ENCODE data around the gene SOX13.
"Not testable (repeated sequence)": the region's sequence is repeated elsewhere in the genome, so short reads cannot be mapped to it uniquely, and the experiment has no call there.

SOX13 gene

GRCh38 chr1:204098683-204099082, 25.8 kb downstream of the SOX13 start:
- H3K9me3 ChIP-seq (ENCODE audit: control extremely low read depth in 1 of 5, control insufficient read depth in 4 of 5, insufficient read depth in 2 of 5, low read depth in 1 of 5, low read length in 4 of 5), result no peaks in the 10 kb centered on the region
- no peak overlapping the region for H3K4me3 ChIP-seq (ENCODE audit: control insufficient read depth in 1 of 7, extremely low read depth in 1 of 7, insufficient read depth in 4 of 7, low read depth in 2 of 7, low read length in 6 of 7)
- 98% methylated on average over 4 of the region's 4 CpGs for WGBS (ENCODE audit: insufficient coverage)
- H3K4me1 ChIP-seq (ENCODE audit: control extremely low read depth in 1 of 4, control insufficient read depth in 4 of 4, insufficient read depth in 4 of 4, low read length in 3 of 4), result peaks cover 8 to 27% (median 25%) of the 10 kb centered on the region in 4 experiments
- DNase-seq, result no peak
- H3K36me3 ChIP-seq (ENCODE audit: control insufficient read depth in 4 of 4, insufficient read depth in 4 of 4, low read length in 3 of 4), result no peaks in the 10 kb centered on the region
- no peak overlapping the region for H3K27ac ChIP-seq (ENCODE audit: insufficient read depth in 1 of 2, low read depth in 1 of 2, low read length in 2 of 2, poor library complexity in 1 of 2, severe bottlenecking in 2 of 2)
- ChIA-PET POLR2A (no interaction called here), CTCF (no interaction called here)
- H3K27me3 ChIP-seq (replicated peaks in 2 of 5; ENCODE audit: control insufficient read depth in 4 of 5, insufficient read depth in 5 of 5, low read length in 4 of 5), result no peaks in the 10 kb centered on the region

- H3K27me3 ChIP-seq (replicated peaks in 2 of 5; ENCODE audit: control insufficient read depth in 4 of 5, insufficient read depth in 5 of 5, low read length in 4 of 5); H3K9me3 ChIP-seq (ENCODE audit: control extremely low read depth in 1 of 5, control insufficient read depth in 4 of 5, insufficient read depth in 2 of 5, low read depth in 1 of 5, low read length in 4 of 5); POLR2A ChIA-PET; DNase-seq; H3K27ac ChIP-seq (ENCODE audit: insufficient read depth in 1 of 2, low read depth in 1 of 2, low read length in 2 of 2, poor library complexity in 1 of 2, severe bottlenecking in 2 of 2); H3K4me3 ChIP-seq (ENCODE audit: control insufficient read depth in 1 of 7, extremely low read depth in 1 of 7, insufficient read depth in 4 of 7, low read depth in 2 of 7, low read length in 6 of 7); H3K36me3 ChIP-seq (ENCODE audit: control insufficient read depth in 4 of 4, insufficient read depth in 4 of 4, low read length in 3 of 4): not testable (repeated sequence)
- CTCF ChIA-PET, result interaction anchor here (1.2 kb wide), 1 partner anchor 10 kb away, joined by 3 read pairs; no protein-coding TSS in a partner anchor
- peaks cover 8 to 38% (median 36%) of the 10 kb centered on the region in 4 experiments for H3K4me1 ChIP-seq (ENCODE audit: control extremely low read depth in 1 of 4, control insufficient read depth in 4 of 4, insufficient read depth in 4 of 4, low read length in 3 of 4)
- 94% methylated on average over 2 of the region's 2 CpGs for WGBS (ENCODE audit: insufficient coverage)
Measured at GRCh38 chr1:204099754-204100153, 26.8 kb downstream of the SOX13 start.

DNA sequence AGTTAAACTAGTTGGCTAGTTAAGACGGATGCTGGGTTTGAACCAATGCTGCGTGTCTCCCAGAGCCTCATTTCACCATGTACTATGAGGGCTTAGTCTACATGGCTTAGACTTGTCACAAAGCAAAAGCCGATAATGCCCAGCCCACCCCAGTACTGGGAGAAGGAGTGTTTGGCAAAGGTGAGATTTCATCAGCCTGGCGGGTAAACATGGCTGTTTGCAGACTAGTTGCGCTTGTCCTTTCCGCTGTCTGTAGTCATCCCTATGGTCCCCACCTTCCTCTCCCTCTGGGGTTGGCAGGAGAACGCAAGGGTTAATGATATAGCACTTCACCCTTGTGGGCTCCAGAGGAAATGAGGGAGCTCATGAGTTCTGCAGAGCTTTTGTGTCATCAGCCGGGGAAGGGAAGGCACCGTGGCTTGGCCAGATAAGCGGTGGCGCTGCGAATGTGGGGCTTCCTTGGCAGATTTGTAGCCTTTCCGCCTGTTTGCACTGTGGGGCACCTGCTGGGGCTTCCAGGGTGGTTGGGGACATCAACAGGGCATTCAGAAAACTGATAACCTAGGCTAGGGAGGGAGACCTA, 29.2 kb downstream of the SOX13 start:
- no peaks in the 10 kb centered on the region for H3K9me3 ChIP-seq (ENCODE audit: control extremely low read depth in 1 of 5, control insufficient read depth in 4 of 5, insufficient read depth in 2 of 5, low read depth in 1 of 5, low read length in 4 of 5)
- H3K4me3 ChIP-seq (ENCODE audit: control insufficient read depth in 1 of 7, extremely low read depth in 1 of 7, insufficient read depth in 4 of 7, low read depth in 2 of 7, low read length in 6 of 7), result peak overlapping the region in 3 of 7 experiments; percentile 16 to 36 (median 25)
- ChIA-PET CTCF (interaction anchor here (0.8 to 1.4 kb wide), 4 partner anchors 26 to 236 kb away, joined by 3 to 6 read pairs (median 4); no protein-coding TSS in a partner anchor), POLR2A (interaction anchor here (0.5 kb wide), 1 partner anchor 133 kb away, joined by 3 read pairs; no protein-coding TSS in a partner anchor)
- no peaks in the 10 kb centered on the region for H3K27me3 ChIP-seq (replicated peaks in 2 of 5; ENCODE audit: control insufficient read depth in 4 of 5, insufficient read depth in 5 of 5, low read length in 4 of 5)
- H3K4me1 ChIP-seq (ENCODE audit: control extremely low read depth in 1 of 4, control insufficient read depth in 4 of 4, insufficient read depth in 4 of 4, low read length in 3 of 4), result peaks cover 8 to 52% (median 51%) of the 10 kb centered on the region in 4 experiments
- no peak overlapping the region for H3K27ac ChIP-seq (ENCODE audit: insufficient read depth in 1 of 2, low read depth in 1 of 2, low read length in 2 of 2, poor library complexity in 1 of 2, severe bottlenecking in 2 of 2)
- H3K36me3 ChIP-seq (ENCODE audit: control insufficient read depth in 4 of 4, insufficient read depth in 4 of 4, low read length in 3 of 4), result no peaks in the 10 kb centered on the region
- WGBS (ENCODE audit: insufficient coverage), result 15% methylated on average over 12 of the region's 13 CpGs
- peak; percentile 86 to 97 (median 94) for DNase-seq

DNA sequence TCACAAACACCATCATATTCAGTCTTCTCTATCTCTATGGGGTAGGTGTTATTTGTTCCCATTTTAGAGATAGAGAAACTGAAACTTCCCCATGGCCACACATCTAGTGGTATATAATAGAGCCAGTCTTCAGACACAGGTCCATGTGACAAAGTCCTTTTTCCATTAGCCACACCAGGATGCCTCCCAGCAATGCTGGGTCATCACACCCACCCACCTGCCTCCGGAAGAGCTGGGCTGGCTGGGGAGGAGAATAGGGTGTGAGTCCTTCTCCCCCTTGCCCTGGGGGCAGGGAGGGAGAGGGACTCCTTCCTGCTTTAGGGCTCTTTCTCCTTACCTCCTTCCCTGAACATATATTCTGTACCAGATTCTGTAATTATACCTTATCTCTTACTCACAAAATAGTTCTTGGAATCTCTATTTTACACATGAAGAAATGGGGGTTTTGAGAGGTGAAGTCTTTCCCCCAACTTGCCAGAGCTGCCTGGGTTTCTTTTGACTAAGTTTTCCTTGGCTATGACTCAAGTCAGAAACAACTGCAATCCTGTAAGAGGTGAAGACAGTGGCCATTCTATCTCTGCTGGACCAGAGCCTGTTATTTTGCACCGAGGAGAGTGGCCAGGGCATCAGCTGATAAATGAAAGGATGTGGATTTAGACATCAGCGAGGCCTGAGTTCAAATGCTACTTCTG, 30.0 kb downstream of the SOX13 start:
- POLR2A ChIA-PET, result interaction anchor here (0.5 kb wide), 1 partner anchor 134 kb away, joined by 3 read pairs; no protein-coding TSS in a partner anchor

DNA sequence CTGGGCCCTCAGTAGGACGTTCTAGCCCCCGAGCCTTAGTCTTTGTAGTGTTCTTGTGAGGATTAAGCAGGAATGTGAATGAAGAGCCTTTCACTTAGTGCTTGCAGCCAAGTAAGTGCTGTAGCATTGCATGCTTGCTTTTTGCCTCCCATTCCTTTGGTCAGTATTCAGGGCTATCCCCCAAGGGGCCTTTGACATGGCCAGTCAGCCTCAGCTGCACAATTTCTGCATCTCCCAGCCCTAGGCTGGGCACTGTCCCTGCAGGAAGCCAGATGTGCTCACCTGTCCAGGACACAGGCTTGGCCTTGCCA, 30.5 kb downstream of the SOX13 start:
- DNase-seq, result peak in 1 of 3 donors; percentile 16
- no CpG with 5 or more reads among the region's 2 CpGs for WGBS (ENCODE audit: insufficient coverage)
- ChIA-PET POLR2A (no interaction called here), CTCF (interaction anchor here (1.4 to 1.6 kb wide), 3 partner anchors 30 to 237 kb away, joined by 3 to 5 read pairs (median 4); partner anchors contain the start of gene SOX13)
- H3K4me1 ChIP-seq (ENCODE audit: control extremely low read depth in 1 of 4, control insufficient read depth in 4 of 4, insufficient read depth in 4 of 4, low read length in 3 of 4), result peaks cover 8 to 55% (median 52%) of the 10 kb centered on the region in 4 experiments
- no peaks in the 10 kb centered on the region for H3K27me3 ChIP-seq (replicated peaks in 2 of 5; ENCODE audit: control insufficient read depth in 4 of 5, insufficient read depth in 5 of 5, low read length in 4 of 5)
- H3K9me3 ChIP-seq (ENCODE audit: control extremely low read depth in 1 of 5, control insufficient read depth in 4 of 5, insufficient read depth in 2 of 5, low read depth in 1 of 5, low read length in 4 of 5), result no peaks in the 10 kb centered on the region
- H3K4me3 ChIP-seq (ENCODE audit: control insufficient read depth in 1 of 7, extremely low read depth in 1 of 7, insufficient read depth in 4 of 7, low read depth in 2 of 7, low read length in 6 of 7), result peak overlapping the region in 1 of 7 experiments; percentile 23
- no peaks in the 10 kb centered on the region for H3K36me3 ChIP-seq (ENCODE audit: control insufficient read depth in 4 of 4, insufficient read depth in 4 of 4, low read length in 3 of 4)
- H3K27ac ChIP-seq (ENCODE audit: insufficient read depth in 1 of 2, low read depth in 1 of 2, low read length in 2 of 2, poor library complexity in 1 of 2, severe bottlenecking in 2 of 2), result no peak overlapping the region

More for the DNA sequence above, 30.0 kb downstream of the SOX13 start:
- peak in 2 of 3 donors; percentile 17 to 35 for DNase-seq
- Histone ChIP-seq H3K27me3 (replicated peaks in 2 of 5; ENCODE audit: control insufficient read depth in 4 of 5, insufficient read depth in 5 of 5, low read length in 4 of 5) (no peaks in the 10 kb centered on the region), H3K4me1 (ENCODE audit: control extremely low read depth in 1 of 4, control insufficient read depth in 4 of 4, insufficient read depth in 4 of 4, low read length in 3 of 4) (peaks cover 8 to 52% (median 51%) of the 10 kb centered on the region in 4 experiments), H3K36me3 (ENCODE audit: control insufficient read depth in 4 of 4, insufficient read depth in 4 of 4, low read length in 3 of 4) (no peaks in the 10 kb centered on the region), H3K27ac (ENCODE audit: insufficient read depth in 1 of 2, low read depth in 1 of 2, low read length in 2 of 2, poor library complexity in 1 of 2, severe bottlenecking in 2 of 2) (no peak overlapping the region), H3K9me3 (ENCODE audit: control extremely low read depth in 1 of 5, control insufficient read depth in 4 of 5, insufficient read depth in 2 of 5, low read depth in 1 of 5, low read length in 4 of 5) (no peaks in the 10 kb centered on the region), H3K4me3 (ENCODE audit: control insufficient read depth in 1 of 7, extremely low read depth in 1 of 7, insufficient read depth in 4 of 7, low read depth in 2 of 7, low read length in 6 of 7) (peak overlapping the region in 3 of 7 experiments; percentile 8 to 36 (median 16))
- CTCF ChIA-PET, result interaction anchor here (1.0 to 1.6 kb wide), 3 partner anchors 26 to 236 kb away, joined by 3 to 5 read pairs (median 4); no protein-coding TSS in a partner anchor
- 86% methylated on average over 2 of the region's 3 CpGs for WGBS (ENCODE audit: insufficient coverage)

DNA sequence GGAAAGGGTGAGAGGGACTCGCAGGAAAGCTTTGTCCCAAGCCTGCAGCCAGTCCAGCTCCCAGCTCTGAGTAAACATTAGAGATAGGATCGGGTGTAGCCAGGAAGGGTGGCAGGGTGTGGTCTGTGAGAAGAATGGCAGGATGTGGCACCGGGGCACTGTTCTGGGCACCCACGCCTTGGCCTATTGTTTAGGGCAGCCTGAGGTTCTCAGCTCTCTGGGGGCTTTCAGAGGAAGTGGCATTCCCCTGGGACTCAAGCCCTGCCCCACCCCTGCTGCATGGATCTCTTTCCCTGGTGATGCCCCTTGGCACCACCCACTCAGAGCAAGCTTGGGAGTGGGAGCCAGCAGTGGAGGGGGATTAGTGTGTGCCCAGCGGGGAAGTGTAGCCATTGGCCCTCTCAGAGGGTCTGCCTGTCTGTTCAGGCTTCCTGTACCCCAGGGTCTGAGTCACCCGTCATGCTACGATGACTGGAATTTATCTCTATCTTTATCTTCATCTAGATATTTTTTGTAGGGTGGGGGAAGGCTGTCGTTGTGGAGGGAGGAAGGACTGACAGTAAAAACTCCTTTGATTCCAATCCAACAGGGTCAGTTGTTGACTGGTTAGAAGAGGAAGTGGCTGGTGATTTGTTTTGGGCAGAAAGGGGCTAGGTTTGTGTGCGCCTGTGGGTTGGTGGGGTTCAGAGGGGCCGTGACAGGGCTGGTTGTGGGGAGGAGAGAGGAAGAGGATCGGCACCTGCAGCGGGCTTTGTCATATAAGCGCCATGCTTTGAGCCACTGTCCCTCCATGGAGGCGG, 31.6 kb downstream of the SOX13 start:
- peak overlapping the region in 2 of 7 experiments; percentile 16 to 28 for H3K4me3 ChIP-seq (ENCODE audit: control insufficient read depth in 1 of 7, extremely low read depth in 1 of 7, insufficient read depth in 4 of 7, low read depth in 2 of 7, low read length in 6 of 7)
- H3K36me3 ChIP-seq (ENCODE audit: control insufficient read depth in 4 of 4, insufficient read depth in 4 of 4, low read length in 3 of 4), result no peaks in the 10 kb centered on the region
- peaks cover 8 to 64% (median 60%) of the 10 kb centered on the region in 4 experiments for H3K4me1 ChIP-seq (ENCODE audit: control extremely low read depth in 1 of 4, control insufficient read depth in 4 of 4, insufficient read depth in 4 of 4, low read length in 3 of 4)
- DNase-seq, result peak; percentile 46 to 90 (median 85)
- ChIA-PET POLR2A (no interaction called here), CTCF (interaction anchor here (0.9 to 1.6 kb wide), 4 partner anchors 17 to 233 kb away, joined by 3 to 5 read pairs (median 4); partner anchors contain the start of gene SOX13)
- H3K9me3 ChIP-seq (ENCODE audit: control extremely low read depth in 1 of 5, control insufficient read depth in 4 of 5, insufficient read depth in 2 of 5, low read depth in 1 of 5, low read length in 4 of 5), result no peaks in the 10 kb centered on the region
- H3K27ac ChIP-seq (ENCODE audit: insufficient read depth in 1 of 2, low read depth in 1 of 2, low read length in 2 of 2, poor library complexity in 1 of 2, severe bottlenecking in 2 of 2), result no peak overlapping the region
- WGBS (ENCODE audit: insufficient coverage), result 38% methylated on average over 4 of the region's 14 CpGs
- no peaks in the 10 kb centered on the region for H3K27me3 ChIP-seq (replicated peaks in 2 of 5; ENCODE audit: control insufficient read depth in 4 of 5, insufficient read depth in 5 of 5, low read length in 4 of 5)

Measured in common myeloid progenitor, CD34-positive (primary cell).